ENCODE data around the gene OR2B6. TPM values are rescaled to one million over a fixed set of nuclear protein-coding genes. Genes with fewer than 3 reads are reported as not detected.
"Not testable (repeated sequence)": the region's sequence is repeated elsewhere in the genome, so short reads cannot be mapped to it uniquely, and the experiment has no call there.

The OR2B6 gene
- polyA plus RNA-seq (ENCODE audit: insufficient read length in 4 of 4), result under 1 TPM in 2 of 4 donors, not detected in 2; 0.08 to 0.17 TPM

DNA sequence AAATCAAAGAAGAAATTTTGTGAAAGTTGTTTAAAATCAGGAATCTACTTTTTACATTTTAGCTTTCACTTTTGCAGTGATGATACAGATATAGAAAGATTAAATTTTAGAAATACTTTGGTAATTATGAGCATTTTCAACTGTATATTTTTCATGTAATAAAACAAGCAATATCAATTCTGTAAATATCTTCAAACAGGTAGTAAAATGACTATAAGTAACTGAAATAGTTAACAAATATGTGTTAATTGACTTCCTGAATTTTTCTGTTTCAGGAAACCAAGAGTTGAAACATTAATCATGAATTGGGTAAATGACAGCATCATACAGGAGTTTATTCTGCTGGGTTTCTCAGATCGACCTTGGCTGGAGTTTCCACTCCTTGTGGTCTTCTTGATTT, at the start of gene OR2B6:
TSS of gene OR2B6 (plus strand) at position 301 of the 400 bp plus-strand sequence. CDS start at position 301, 0 bp downstream.
- DNase-seq (ENCODE audit: low read depth in 4 of 4, low spot score in 3 of 4), result no peak

DNA sequence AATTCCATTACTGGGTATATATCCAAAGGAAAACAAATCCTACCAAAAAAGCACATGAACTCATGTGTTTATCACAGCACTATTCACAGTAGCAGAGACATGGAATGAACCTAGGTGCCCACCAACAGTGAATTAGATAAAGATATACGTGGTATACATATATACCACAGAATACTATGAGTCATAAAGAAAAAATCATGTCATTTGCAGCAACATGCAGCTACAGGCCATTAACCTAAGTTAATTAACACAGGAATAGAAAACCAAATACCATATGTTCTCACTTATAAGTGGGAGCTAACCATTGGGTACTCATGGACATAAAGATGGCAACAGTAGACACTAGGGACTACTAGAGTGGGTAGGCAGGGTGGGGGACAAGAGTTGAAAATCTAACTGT, 49.0 kb upstream of the OR2B6 start:
- DNase-seq (ENCODE audit: low read depth in 4 of 4, low spot score in 3 of 4), result no peak

DNA sequence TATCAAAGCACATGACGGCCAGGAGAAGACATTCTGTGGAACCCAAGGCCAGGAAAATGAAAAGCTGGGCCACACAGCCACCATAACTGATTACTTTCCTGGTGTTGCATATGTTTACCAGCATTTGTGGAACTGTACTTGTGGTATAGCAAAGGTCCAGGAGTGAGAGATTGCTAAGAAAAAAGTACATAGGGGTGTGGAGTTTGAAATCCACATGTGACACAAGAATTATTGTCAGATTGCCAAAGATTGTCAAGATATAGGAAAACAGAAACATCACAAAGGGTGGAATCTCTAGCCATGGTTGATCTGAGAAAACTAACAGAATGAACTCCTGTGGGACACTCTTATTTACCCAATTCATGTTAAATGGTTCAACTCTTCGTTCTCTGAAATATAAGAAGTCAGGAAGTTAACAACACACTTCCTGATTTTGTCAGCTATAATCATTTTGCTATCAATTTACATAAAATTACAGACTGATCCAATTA, 45.0 kb upstream of the OR2B6 start, which contains the start of gene OR2B2:
TSS of gene OR2B2 (minus strand) at position 441 of the 491 bp plus-strand sequence. CDS start at position 364, 77 bp downstream.
- DNase-seq (ENCODE audit: low read depth in 4 of 4, low spot score in 3 of 4), result no peak

DNA sequence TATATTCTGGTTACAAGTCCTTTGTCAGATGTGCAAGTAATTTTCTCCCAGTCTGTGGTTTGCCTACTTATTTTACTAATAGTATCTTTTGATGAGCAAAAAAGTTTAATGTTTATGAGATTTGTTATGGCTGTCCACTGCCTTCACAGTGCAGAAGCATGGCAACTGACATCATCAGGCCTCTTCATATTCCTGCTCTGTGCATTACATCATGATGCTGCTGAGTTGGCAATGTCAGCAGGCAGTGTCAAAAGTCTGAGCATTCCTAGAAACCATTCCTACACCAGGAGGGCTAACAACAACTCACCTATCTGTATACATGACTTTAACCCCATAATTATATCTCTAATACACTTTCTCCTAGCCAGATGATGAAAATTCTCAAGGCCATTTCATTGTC, 34.1 kb upstream of the OR2B6 start:
- no peak for DNase-seq (ENCODE audit: low read depth in 4 of 4, low spot score in 3 of 4)

DNA sequence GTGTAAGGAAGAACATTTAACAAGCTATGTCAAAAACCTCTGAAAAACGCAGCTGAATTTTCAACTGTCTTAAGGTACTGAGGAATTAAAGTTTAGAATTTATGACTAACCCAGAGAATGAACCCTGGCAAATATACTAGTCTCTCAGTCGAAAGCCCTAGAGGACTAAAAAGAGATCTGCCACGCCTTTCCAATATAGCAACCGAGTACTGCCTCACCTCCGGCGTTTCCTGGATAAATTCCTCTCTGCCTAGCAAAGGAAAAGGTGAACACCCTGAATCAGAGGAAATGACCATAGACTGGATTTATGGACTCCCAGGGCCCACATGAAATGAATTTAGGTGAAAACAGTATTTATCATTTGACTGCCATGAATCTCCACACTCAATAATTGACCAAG, 32.9 kb upstream of the OR2B6 start:
- no peak for DNase-seq (ENCODE audit: low read depth in 4 of 4, low spot score in 3 of 4)

DNA sequence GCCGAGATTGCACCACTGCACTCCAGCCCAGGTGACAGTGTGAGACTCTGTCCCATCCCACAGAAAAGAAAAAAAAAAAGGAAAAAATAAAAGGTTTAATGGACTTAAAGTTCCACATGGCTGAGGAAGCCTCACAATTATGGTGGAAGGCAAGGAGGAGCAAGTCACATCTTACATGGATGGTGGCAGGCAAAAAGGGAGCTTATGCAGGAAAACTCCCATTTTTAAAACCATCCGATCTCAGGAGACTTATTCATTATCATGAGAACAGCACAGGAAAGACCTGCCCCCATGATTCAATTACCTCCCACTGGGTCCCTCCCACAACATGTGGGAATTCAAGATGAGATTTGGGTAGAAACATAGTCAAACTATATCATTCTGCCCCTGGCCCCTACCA, 29.0 kb upstream of the OR2B6 start:
- not testable (repeated sequence) for DNase-seq (ENCODE audit: low read depth in 4 of 4, low spot score in 3 of 4)

DNA sequence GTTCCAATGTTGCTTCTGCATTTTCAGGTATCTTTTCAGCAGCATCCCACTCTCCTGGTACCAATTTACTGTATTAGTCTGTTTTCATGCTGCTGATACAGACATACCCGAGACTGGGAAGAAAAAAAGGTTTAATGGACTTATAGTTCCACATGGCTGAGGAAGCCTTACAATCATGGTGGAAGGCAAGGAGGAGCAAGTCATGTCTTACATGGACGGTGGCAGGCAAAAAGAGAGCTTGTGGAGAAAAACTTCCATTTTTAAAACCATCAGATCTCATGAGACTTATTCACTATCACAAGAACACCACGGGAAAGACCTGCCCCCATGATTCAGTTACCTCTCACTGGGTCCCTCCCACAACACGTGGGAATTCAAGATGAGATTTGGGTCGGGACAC, 27.1 kb upstream of the OR2B6 start:
- DNase-seq (ENCODE audit: low read depth in 4 of 4, low spot score in 3 of 4), result not testable (repeated sequence)

DNA sequence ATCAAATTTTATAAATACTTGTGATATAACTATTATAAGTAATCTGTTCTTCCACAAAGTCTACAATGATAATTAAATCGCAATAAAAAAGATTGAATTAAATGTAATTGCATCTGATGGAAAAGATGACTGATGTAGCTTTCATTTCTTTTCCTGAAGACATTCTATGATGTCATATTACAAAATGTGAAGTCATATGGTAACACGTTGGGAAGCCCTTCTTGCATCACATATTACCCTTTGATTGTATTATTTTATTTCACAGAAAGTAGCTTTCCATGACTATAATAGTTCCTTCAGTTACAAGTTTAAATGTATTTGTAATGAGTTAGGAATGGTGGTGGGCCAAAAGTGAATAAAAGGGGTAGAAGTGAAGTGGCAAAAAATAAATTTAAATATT, 25.8 kb upstream of the OR2B6 start:
- no peak for DNase-seq (ENCODE audit: low read depth in 4 of 4, low spot score in 3 of 4)

DNA sequence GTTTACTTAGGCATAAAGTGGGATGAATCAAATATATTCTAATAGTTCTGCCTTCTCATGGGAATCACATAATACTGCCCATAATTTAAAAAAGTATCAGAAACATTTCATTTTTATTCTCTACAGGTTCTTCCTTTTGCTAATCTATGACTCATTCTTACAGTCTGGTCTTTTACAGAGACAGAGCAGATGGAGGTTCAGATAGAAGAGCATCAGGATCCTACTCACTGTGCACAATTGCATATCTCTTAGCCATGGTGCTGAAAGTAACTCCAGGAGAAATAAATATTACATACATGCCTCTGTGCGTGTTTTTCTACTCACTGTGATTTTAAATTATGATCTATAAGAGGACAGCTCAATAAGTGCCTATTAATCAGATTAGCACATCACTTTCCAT, 16.3 kb upstream of the OR2B6 start:
- DNase-seq (ENCODE audit: low read depth in 4 of 4, low spot score in 3 of 4), result no peak

DNA sequence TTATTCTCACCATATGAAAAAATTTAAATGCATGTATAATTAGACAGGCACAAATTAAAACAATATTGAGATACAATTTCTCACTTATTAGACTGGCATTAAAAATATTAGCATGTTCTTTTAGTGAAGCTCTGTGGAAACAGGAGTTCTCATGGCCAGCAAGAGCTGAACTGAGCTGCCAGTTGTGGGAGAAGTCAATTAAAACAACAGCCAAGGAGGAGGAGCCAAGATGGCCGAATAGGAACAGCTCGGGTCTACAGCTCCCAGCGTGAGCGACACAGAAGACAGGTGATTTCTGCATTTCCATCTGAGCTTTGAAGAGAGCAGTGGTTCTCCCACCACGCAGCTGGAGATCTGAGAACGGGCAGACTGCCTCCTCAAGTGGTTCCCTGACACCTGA, 14.0 kb upstream of the OR2B6 start:
- not testable (repeated sequence) for DNase-seq (ENCODE audit: low read depth in 4 of 4, low spot score in 3 of 4)

DNA sequence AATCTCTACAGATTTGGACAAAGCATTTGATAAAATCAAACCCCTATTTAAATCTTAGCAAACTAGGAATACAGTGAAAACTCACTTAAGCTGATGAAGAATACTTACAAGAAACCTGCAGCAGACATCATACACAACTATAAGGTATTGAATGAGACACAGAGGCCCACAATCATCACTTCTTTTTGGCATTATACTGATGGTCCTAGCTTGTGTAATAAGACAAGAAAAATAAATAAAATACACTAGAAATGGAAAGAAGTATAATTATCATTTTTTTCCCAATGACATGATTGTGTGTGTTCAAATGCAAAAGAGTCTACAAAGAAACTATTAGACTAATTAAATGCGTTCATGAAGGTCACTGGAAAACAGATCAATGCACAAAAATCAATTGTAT, 8.8 kb upstream of the OR2B6 start:
- DNase-seq (ENCODE audit: low read depth in 4 of 4, low spot score in 3 of 4), result no peak

DNA sequence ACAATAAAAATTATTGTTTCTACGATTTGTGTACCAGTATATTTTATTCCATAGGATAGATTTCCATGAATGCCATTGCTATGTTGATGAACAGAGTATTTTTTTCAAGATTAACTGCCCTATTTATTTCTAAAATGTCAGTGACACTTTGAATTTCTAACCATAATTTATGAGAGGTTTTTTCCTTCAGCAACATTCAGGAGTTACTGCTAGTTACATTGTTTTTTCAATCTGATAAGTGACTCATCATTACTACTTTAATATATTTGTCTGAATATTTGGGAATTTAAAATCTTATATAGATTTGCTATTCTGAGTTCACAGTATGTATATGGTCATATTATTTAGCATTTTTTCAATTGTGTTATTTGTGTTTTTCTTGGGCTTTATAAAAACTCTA, 6.0 kb upstream of the OR2B6 start:
- no peak for DNase-seq (ENCODE audit: low read depth in 4 of 4, low spot score in 3 of 4)

DNA sequence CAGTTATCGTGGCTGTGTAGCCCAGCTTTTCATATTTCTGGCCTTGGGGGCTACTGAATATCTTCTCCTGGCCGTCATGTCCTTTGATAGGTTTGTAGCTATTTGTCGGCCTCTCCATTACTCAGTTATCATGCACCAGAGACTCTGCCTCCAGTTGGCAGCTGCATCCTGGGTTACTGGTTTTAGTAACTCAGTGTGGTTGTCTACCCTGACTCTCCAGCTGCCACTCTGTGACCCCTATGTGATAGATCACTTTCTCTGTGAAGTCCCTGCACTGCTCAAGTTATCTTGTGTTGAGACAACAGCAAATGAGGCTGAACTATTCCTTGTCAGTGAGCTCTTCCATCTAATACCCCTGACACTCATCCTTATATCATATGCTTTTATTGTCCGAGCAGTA, 475 bp downstream of the OR2B6 start:
- DNase-seq (ENCODE audit: low read depth in 4 of 4, low spot score in 3 of 4), result no peak

DNA sequence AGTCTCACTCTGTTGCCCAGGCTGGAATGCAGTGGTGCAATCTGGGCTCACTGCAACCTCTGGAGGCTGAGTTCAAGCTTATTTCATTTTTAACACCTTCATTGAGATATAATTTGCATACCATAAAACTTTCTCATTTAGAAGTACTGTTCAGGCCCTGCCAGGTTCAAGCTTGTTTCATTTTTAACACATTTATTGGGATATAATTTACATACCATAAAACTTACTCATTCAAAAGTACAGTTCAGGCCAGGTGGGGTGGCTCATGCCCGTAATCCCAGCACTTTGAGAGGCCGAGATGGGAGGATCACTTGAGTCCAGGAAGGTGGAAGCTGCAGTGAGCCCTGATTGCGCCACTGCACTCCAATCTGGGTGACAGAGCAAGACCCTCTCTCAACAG, 5.5 kb downstream of the OR2B6 start:
- DNase-seq (ENCODE audit: low read depth in 4 of 4, low spot score in 3 of 4), result no peak

DNA sequence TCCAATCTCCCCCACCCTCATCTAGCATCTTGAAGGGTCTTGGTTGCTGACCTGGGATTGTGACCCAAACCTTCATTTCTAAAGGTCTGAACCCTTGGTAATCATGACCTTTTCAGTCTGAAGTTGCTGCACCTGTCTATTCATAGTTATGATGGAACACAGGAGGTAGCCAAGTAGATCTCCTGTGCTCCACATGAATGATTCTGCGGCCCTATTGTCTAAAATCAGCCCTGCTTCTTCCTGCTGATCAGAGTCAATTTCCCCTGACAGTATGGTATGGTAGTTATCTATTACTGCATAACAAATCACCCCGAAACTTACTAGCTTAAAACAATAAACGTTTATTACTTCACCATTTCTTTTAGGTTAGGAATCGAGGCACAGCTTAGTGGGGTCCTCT, 9.0 kb downstream of the OR2B6 start:
- DNase-seq (ENCODE audit: low read depth in 4 of 4, low spot score in 3 of 4), result no peak

DNA sequence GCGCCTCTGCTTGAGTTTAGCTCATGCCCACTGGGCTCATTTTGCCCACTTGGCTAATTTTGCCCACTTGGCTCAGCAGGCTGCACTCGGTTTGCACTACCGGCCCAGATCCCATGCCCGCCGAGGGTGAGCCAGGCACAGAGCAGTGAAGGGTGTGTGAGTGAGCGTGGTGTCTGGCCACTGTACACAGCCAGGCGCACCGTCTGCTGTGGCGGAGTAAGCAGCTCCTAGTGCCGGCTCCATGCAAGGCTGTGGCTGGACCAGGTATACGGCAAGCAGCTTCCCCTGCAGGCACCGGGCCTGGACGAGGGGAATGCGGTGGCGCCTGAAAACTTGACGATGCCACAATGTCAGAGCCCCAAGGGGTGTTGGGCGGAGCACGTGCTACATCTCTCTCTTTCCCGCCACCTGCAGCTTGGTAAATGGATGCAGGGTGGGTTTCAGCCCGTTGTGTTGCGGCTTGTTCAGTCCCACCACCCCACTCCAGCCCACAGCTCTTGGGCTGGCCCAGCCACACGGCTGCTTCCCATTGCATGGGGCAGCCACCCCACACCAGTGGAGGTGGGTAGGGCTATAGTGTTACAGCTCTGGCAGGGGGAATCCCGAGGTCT, 9.9 kb downstream of the OR2B6 start:
- no peak for DNase-seq (ENCODE audit: low read depth in 4 of 4, low spot score in 3 of 4)

DNA sequence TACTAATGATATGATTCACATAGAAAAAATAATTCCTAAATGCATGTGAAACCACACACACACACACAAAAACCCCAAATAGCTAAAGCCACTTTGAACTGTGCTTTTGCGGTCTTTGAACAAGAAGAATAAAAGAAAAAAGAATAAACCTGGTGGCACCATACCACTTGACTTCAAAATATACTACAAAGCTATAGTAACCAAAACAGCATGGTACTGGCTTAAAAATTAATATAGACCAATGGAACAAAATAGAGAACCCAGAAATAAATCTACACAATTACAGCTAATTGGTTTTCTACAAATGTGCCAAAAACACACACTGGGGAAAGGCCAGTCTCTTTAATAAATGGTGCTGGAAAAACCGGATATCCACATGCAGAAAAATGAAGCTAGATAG, 13.4 kb downstream of the OR2B6 start:
- DNase-seq (ENCODE audit: low read depth in 4 of 4, low spot score in 3 of 4), result no peak

DNA sequence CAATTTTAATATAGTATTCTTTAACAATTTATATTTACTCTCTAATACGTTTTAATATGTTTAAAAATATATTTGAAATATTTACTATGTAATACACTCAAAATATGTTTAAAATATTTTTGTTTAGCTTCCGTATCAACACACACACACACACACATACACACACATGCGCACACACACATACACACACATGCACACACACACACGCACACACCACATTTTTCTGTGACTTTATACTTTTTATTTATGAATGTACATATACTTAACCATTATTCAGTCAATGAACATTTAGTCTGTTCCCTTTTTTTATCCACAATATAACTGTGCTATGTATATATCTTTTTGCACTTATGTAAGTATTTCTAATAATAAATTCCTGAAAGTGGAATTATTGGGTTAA, 15.7 kb downstream of the OR2B6 start:
- no peak for DNase-seq (ENCODE audit: low read depth in 4 of 4, low spot score in 3 of 4)

DNA sequence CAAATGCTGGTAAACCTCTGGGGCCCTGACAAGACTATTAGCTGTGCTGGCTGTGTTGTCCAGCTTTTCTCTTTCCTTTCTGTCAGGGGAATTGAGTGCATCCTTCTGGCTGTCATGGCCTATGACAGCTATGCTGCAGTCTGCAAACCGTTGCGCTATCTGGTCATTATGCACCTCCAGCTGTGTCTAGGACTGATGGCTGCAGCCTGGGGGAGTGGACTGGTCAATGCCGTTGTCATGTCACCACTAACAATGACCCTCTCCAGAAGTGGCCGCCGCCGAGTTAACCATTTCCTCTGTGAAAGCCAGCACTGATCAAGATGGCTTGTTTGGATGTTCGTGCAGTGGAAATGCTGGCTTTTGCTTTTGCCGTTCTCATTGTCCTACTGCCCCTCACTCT, 20.3 kb downstream of the OR2B6 start:
- no peak for DNase-seq (ENCODE audit: low read depth in 4 of 4, low spot score in 3 of 4)

DNA sequence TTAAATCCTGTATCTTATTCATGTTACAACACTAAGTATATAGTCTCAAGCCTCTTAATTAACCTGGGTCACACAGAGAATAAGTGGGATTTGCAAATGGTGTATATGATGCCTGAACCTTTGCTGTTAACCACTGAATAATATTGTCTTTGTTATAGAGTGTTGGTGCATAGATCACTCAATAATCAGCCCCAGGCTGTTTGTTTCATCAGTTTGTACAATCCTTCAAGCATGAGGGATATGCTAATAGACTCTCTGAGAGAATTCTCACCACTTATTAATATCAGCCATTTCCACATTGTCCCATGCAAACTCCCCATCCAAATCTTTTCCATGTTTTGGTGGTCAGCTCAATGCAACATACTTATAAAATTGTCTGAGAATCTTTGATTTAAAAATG, 21.7 kb downstream of the OR2B6 start:
- no peak for DNase-seq (ENCODE audit: low read depth in 4 of 4, low spot score in 3 of 4)

DNA sequence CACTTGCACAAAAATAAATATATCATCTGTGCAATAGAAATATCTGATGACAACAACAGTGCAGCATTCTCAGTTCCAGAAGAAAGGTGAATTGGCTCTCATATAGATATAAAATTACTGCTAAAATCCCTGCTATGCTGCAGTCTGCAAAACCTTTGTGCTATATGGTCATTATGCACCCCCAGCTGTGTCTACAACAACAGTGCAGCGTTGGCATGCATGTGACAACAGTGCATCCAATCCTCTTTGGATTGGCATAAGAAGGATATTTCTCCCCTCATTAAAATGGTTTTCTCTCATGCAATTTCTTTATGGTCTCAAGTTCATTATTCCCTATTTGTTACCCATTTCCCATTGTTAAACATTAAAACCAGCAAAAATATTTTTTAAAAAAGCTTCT, 23.1 kb downstream of the OR2B6 start:
- DNase-seq (ENCODE audit: low read depth in 4 of 4, low spot score in 3 of 4), result no peak

DNA sequence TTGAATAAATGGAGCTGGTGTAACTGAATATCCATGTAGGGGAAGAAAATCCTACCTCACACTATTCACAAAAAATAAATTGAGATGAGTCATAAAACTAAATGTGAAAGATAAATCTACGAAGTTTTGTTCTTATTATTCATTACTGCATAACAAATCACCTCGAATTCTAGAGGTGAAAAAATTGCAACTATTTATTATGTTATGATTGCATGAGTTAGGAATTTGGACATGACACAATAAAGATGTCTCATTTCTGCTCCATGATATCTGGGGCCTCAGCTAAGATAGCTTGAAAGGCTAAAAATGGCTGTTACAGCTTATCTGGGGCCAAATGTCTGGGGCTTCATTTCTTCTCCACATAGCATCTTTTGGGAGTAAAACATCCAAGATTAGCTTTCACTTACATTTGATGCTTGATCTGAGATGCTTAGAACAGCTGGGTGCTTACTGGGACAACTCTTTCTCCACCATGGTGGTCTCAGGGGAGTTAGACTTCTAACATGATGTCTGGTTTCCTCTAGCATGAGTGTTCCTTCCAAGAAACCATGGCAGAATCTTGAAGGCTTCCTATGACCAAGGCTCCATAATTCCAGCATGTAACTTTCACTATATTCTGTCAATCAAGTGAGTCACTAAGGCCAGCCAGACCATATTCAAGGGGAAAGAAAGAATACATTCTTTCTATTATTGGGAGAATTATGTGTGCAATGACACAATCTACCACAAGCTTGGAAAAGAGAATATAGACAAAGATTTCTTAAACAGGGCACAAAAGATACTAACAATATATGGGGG, 30.1 kb downstream of the OR2B6 start:
- no peak for DNase-seq (ENCODE audit: low read depth in 4 of 4, low spot score in 3 of 4)

All from right renal pelvis (tissue), 4 donors.